22Rv1 (cell line): ENCODE measurements around the gene SPDL1.

Source experiments
- CTCF ChIP-seq: fragments of 450-650 bp; IDR thresholded peaks from 2 replicates; pipeline ENCODE4 v1.5.1; 2017; ENCODE audit warnings: mild to moderate bottlenecking
- ZFX ChIP-seq: fragments of 450-650 bp; IDR thresholded peaks from 2 replicates; pipeline ENCODE4 v1.6.1; 2017; ENCODE audit warnings: antibody characterized with exemption, borderline replicate concordance

GRCh38 chr5:169548315-169548714 is 35.3 kb upstream of the SPDL1 start:
- no peak; the same call in 1 of the 2 replicates for TF ChIP-seq CTCF
- TF ChIP-seq ZFX = no peak
